Fibroblast of lung (primary cell): ENCODE data around the gene NCK2. TPM values are rescaled to one million over a fixed set of nuclear protein-coding genes. Genes with fewer than 3 reads are reported as not detected.

Source experiments
- DNase-seq, 2 donors: peaks; one replicate each; pipeline versions ENCODE4 v3.0.0 to v3.0.0-alpha.2; 2010; ENCODE audit warnings: low read depth in 2 of 2
- H2AFZ ChIP-seq: 2 replicates; pipeline ENCODE4 v1.5.1; 2012; ENCODE audit warnings: low read length, control low read depth, inconsistent platforms
- H3K27ac ChIP-seq: 2 replicates; pipeline ENCODE4 v1.5.1; 2011; ENCODE audit warnings: low read length, control low read depth; ENCODE audit not compliant: insufficient read depth
- H3K27me3 ChIP-seq: 2 replicates; pipeline ENCODE4 v1.5.1; 2011; ENCODE audit warnings: mild to moderate bottlenecking, low read length; ENCODE audit not compliant: control insufficient read depth, insufficient read depth
- H3K36me3 ChIP-seq: 2 replicates; pipeline ENCODE4 v1.5.1; 2011; ENCODE audit warnings: low read length; ENCODE audit not compliant: control insufficient read depth, insufficient read depth
- H3K4me1 ChIP-seq: 2 replicates; pipeline ENCODE4 v1.5.1; 2011; ENCODE audit warnings: low read length; ENCODE audit not compliant: control insufficient read depth, insufficient read depth; ENCODE audit errors: extremely low read depth
- H3K4me2 ChIP-seq: 2 replicates; pipeline ENCODE4 v1.5.1; 2011; ENCODE audit warnings: low read length, control low read depth; ENCODE audit not compliant: insufficient read depth; ENCODE audit errors: extremely low read depth
- H3K4me3 ChIP-seq, 4 experiments: fragments of 200-600 bp in 1 of 4; sonication (generic) in 1 of 4; replicated peaks in 1 of 4; 2 replicates each; pipeline ENCODE4 v1.5.1; 2011 to 2016; ENCODE audit warnings: low read length in 4 of 4, low read depth in 3 of 4, mild to moderate bottlenecking in 3 of 4, control low read depth in 2 of 4, inconsistent platforms in 1 of 4, mixed read lengths in 1 of 4; ENCODE audit not compliant: insufficient read depth in 1 of 4; ENCODE audit errors: control extremely low read depth in 1 of 4
- H3K79me2 ChIP-seq: 2 replicates; pipeline ENCODE4 v1.5.1; 2012; ENCODE audit warnings: mild to moderate bottlenecking, low read length, inconsistent platforms; ENCODE audit not compliant: control insufficient read depth, insufficient read depth
- H3K9ac ChIP-seq: 2 replicates; pipeline ENCODE4 v1.5.1; 2011; ENCODE audit warnings: mild to moderate bottlenecking, low read length, control low read depth; ENCODE audit not compliant: insufficient read depth
- H3K9me3 ChIP-seq: 2 replicates; pipeline ENCODE4 v1.5.1; 2012; ENCODE audit warnings: low read depth, low read length; ENCODE audit not compliant: control insufficient read depth, insufficient read depth
- H4K20me1 ChIP-seq: 2 replicates; pipeline ENCODE4 v1.5.1; 2011; ENCODE audit warnings: low read length; ENCODE audit not compliant: control insufficient read depth, insufficient read depth; ENCODE audit errors: extremely low read depth
- EZH2 ChIP-seq: IDR thresholded peaks from 2 replicates; pipeline ENCODE4 v1.5.1; 2012; ENCODE audit warnings: low read length, control low read depth, mild to moderate bottlenecking; ENCODE audit errors: missing control alignments
- polyA plus RNA-seq, 2 donors: library from polyadenylated mRNA; depleted of rRNA in 1 of 2; stranded (reverse) in 1 of 2; unstranded in 1 of 2; fragments of >200 nt; gene quantifications; 2 replicates each; pipeline ENCODE4 v1.2.1, GENCODE V29; 2011 to 2012; ENCODE audit warnings: missing spikeins in 1 of 2
- total RNA-seq: library from RNA; depleted of rRNA; stranded (reverse); fragments of >200 nt; gene quantifications from 2 replicates; pipeline ENCODE4 v1.2.1, GENCODE V29; 2014
- TF ChIP-seq, protein P1 (sequence below), 2 donors: IDR thresholded peaks in 1 of 2; conservative IDR thresholded peaks in 1 of 2; 1 replicate in 1 of 2; 2 replicates in 1 of 2; pipeline ENCODE4 v1.5.1; 2011 to 2012; ENCODE audit warnings: low read length in 2 of 2, control low read depth in 1 of 2, inconsistent platforms in 1 of 2, low read depth in 1 of 2, mild to moderate bottlenecking in 1 of 2

NCK2 gene
- total and polyA plus RNA-seq, 2 donors (not counting 1 experiment from before 2014, with no cell fraction given): 25.4 to 51.3 TPM

DNA sequence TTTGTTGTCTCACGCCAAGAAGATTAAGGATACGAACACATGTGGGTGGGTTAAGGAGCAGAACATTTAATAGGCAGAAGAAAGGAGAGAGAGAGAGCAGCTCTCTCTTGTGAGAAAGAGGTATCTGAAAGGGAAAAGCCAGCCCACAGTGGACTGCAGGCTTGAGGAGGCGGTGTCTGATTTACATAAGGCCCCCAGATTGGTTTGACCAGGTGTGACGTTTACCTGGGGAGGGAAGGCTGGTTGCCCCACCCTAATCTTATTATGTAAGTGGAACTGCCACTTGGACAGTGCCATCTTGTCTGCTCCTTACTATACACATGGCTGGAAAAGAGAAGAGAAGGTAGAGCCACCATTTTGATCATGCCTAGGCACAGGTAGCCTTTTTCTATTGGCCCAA lies 189.2 kb downstream of the NCK2 start:
- Histone ChIP-seq H4K20me1 (no peaks in the 10 kb centered on the region), H3K4me3 (no peak overlapping the region), H3K79me2 (no peaks in the 10 kb centered on the region), H3K4me1 (no peaks in the 10 kb centered on the region), H3K4me2 (no peak overlapping the region), H3K9me3 (no peaks in the 10 kb centered on the region), H2AFZ (no peak overlapping the region), H3K27me3 (no peaks in the 10 kb centered on the region), H3K36me3 (no peaks in the 10 kb centered on the region), H3K9ac (no peak overlapping the region), H3K27ac (no peak overlapping the region)
- DNase-seq: no peak
- TF ChIP-seq EZH2: no peak
- TF ChIP-seq, protein P1, sequence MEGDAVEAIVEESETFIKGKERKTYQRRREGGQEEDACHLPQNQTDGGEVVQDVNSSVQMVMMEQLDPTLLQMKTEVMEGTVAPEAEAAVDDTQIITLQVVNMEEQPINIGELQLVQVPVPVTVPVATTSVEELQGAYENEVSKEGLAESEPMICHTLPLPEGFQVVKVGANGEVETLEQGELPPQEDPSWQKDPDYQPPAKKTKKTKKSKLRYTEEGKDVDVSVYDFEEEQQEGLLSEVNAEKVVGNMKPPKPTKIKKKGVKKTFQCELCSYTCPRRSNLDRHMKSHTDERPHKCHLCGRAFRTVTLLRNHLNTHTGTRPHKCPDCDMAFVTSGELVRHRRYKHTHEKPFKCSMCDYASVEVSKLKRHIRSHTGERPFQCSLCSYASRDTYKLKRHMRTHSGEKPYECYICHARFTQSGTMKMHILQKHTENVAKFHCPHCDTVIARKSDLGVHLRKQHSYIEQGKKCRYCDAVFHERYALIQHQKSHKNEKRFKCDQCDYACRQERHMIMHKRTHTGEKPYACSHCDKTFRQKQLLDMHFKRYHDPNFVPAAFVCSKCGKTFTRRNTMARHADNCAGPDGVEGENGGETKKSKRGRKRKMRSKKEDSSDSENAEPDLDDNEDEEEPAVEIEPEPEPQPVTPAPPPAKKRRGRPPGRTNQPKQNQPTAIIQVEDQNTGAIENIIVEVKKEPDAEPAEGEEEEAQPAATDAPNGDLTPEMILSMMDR (conservative IDR thresholded peaks at IDR 0.05 in 1 of 2, IDR thresholded peaks at IDR 0.05 in 1 of 2; ENCODE audit: low read depth in 1 of 2, low read length in 2 of 2): no peak

DNA sequence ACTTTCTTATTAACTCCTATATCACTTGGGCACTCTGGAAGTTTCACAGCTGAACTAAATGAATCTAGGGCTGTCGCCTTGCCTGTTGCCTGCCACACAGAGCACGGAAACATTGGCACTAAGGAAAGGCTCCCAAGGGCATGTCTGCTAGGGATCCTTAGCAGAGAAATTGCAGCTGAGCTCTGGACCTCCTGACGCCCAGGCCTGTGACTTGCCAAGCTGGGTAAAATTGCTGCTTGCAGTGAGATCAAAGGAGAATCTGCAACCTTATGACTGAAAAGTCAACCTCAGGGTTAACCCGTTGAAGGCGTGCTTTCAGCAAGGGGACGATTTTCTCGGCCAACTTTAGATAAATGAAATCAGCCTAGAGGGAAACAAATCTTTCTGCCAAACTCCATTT lies 189.8 kb downstream of the NCK2 start:
- Histone ChIP-seq H3K79me2 (no peaks in the 10 kb centered on the region), H3K9me3 (no peaks in the 10 kb centered on the region), H3K27me3 (no peaks in the 10 kb centered on the region), H4K20me1 (no peaks in the 10 kb centered on the region), H3K27ac (no peak overlapping the region), H3K9ac (no peak overlapping the region), H3K4me2 (no peak overlapping the region), H3K36me3 (no peaks in the 10 kb centered on the region), H3K4me1 (no peaks in the 10 kb centered on the region), H3K4me3 (no peak overlapping the region), H2AFZ (no peak overlapping the region)
- DNase-seq: no peak
- TF ChIP-seq EZH2: no peak
- TF ChIP-seq, protein P1 (conservative IDR thresholded peaks at IDR 0.05 in 1 of 2, IDR thresholded peaks at IDR 0.05 in 1 of 2; ENCODE audit: low read depth in 1 of 2, low read length in 2 of 2): no peak

DNA sequence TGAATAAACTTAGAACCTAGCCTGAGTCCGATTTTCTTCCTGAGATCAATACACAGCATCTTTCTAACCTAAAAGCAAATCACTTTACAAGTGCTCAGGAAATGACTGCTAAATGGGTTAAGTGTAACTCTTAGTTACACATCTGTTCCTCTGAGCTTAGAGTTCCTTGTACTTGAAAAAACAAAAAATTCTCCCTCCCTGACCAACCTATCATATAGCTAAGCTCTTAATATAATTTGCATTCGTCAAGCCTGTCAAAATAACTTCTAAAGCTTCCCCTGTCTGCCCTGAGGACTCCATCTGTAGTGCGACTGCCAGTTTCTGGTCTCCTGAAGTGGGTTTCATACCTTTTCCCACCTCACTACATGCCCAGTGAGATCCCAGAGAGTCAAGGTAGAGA lies 190.4 kb downstream of the NCK2 start:
- no peaks in the 10 kb centered on the region for H3K27me3 ChIP-seq
- no peak overlapping the region for H2AFZ ChIP-seq
- no peaks in the 10 kb centered on the region for H3K79me2 ChIP-seq
- H3K9ac ChIP-seq: no peak overlapping the region
- no peaks in the 10 kb centered on the region for H3K4me1 ChIP-seq
- no peak for DNase-seq
- no peak overlapping the region for H3K27ac ChIP-seq
- H3K36me3 ChIP-seq: no peaks in the 10 kb centered on the region
- H3K9me3 ChIP-seq: no peaks in the 10 kb centered on the region
- H3K4me3 ChIP-seq: no peak overlapping the region
- no peaks in the 10 kb centered on the region for H4K20me1 ChIP-seq
- H3K4me2 ChIP-seq: no peak overlapping the region
- no peak for TF ChIP-seq EZH2
- TF ChIP-seq, protein P1 (conservative IDR thresholded peaks at IDR 0.05 in 1 of 2, IDR thresholded peaks at IDR 0.05 in 1 of 2; ENCODE audit: low read depth in 1 of 2, low read length in 2 of 2): no peak
